ENCODE measurements around the gene SH3RF3.

DNA sequence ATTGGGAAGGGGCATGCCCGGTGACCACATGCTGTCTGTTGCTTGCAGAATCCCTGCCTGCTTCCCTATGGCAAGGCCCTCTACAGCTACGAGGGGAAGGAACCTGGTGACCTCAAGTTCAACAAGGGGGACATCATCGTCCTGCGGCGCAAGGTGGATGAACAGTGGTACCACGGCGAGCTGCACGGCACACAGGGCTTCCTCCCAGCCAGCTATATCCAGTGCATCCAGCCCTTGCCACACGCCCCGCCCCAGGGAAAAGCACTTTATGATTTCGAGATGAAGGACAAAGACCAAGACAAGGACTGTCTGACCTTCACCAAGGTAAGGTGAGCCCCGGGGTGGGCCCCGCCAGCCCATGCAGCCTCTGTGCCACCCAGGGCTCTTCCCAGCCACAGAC, 218.6 kb downstream of the SH3RF3 start:
- no peak for TF ChIP-seq POLR2AphosphoS5 (IDR thresholded peaks at IDR 0.05; ENCODE audit: low read depth, low read length)
- no peak for TF ChIP-seq POLR2A (IDR thresholded peaks at IDR 0.05; ENCODE audit: low read depth, low read length)
